Measurements from ENCODE around the gene SREK1IP1. TPM values are rescaled to one million over a fixed set of nuclear protein-coding genes. Genes with fewer than 3 reads are reported as not detected.

SREK1IP1 gene
- total RNA-seq, 1 donor from 2014 or later: 37.9 TPM

DNA sequence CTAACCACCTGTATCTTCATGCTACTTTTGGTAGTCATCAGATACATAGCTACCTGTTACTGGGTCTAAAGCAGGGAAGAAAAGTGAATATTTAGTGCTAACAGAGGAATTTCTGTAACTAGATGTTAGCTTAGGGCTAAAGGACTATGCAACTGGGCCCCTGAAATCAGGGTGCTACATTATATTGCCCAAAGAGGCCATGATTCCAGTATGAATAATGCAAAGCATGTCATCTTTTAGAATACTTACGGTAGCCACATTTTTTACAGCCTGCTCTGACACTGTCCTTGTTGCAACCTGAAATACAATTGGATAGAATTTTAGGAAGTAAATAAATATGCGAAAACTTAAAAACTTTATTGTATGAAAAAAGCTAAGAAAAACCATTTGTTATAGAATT, 14.4 kb downstream of the SREK1IP1 start:
- H3K9ac ChIP-seq: no peak overlapping the region
- no peak overlapping the region for H3K27ac ChIP-seq
- peaks cover 12% of the 10 kb centered on the region for H3K4me1 ChIP-seq
- peaks cover 4% of the 10 kb centered on the region for H3K4me1 Mint-ChIP-seq
- TF ChIP-seq EZH2phosphoT487 (IDR thresholded peaks at IDR 0.05): no peak
- TF ChIP-seq, protein P1, sequence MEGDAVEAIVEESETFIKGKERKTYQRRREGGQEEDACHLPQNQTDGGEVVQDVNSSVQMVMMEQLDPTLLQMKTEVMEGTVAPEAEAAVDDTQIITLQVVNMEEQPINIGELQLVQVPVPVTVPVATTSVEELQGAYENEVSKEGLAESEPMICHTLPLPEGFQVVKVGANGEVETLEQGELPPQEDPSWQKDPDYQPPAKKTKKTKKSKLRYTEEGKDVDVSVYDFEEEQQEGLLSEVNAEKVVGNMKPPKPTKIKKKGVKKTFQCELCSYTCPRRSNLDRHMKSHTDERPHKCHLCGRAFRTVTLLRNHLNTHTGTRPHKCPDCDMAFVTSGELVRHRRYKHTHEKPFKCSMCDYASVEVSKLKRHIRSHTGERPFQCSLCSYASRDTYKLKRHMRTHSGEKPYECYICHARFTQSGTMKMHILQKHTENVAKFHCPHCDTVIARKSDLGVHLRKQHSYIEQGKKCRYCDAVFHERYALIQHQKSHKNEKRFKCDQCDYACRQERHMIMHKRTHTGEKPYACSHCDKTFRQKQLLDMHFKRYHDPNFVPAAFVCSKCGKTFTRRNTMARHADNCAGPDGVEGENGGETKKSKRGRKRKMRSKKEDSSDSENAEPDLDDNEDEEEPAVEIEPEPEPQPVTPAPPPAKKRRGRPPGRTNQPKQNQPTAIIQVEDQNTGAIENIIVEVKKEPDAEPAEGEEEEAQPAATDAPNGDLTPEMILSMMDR (IDR thresholded peaks at IDR 0.05): no peak
- no peak for TF ChIP-seq EZH2 (IDR thresholded peaks at IDR 0.05)
- H3K4me2 ChIP-seq: no peak overlapping the region
- no peak overlapping the region for H2AFZ ChIP-seq (replicated peaks)
- no peak overlapping the region for H3K27ac Mint-ChIP-seq
- no peaks in the 10 kb centered on the region for H3K9me3 Mint-ChIP-seq
- H3K4me3 Mint-ChIP-seq: no peak overlapping the region
- H3K27me3 ChIP-seq: no peaks in the 10 kb centered on the region
- no peak for DNase-seq (ENCODE audit: low spot score)
- H3K79me2 ChIP-seq (ENCODE audit: low read depth): peaks cover 81% of the 10 kb centered on the region
- no peak overlapping the region for H3K4me3 ChIP-seq
- H3K36me3 Mint-ChIP-seq: peaks cover 5% of the 10 kb centered on the region
- H4K20me1 ChIP-seq (ENCODE audit: low read depth): peaks cover 11% of the 10 kb centered on the region
- H3K27me3 Mint-ChIP-seq (ENCODE audit: insufficient read depth, low read depth): no peaks in the 10 kb centered on the region
- peaks cover 4% of the 10 kb centered on the region for H3F3A ChIP-seq (ENCODE audit: low read depth)
- H3K9me3 ChIP-seq (ENCODE audit: low read depth): no peaks in the 10 kb centered on the region
- H3K36me3 ChIP-seq: peaks cover 31% of the 10 kb centered on the region

DNA sequence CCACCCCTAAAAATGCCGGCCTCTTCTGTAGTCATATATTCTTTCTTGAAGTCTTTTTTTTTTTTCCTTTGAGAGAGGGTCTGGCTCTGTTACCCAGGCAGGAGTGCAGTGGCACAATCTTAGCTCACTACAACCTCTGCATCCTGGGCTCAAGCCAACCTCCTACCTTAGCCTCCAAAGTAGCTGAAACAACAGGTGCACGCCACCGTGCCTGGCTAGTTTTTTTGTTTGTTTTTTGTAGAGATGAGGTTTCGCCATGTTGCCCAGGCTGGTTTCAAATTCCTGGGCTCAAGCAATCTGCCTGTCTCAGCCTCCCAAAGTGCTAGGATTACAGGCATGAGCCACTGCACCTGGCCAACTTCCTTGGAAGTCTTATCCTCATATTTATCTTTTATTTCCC, 19.1 kb downstream of the SREK1IP1 start:
- peaks cover 6% of the 10 kb centered on the region for H3K36me3 Mint-ChIP-seq
- no peak for DNase-seq (ENCODE audit: low spot score)

DNA sequence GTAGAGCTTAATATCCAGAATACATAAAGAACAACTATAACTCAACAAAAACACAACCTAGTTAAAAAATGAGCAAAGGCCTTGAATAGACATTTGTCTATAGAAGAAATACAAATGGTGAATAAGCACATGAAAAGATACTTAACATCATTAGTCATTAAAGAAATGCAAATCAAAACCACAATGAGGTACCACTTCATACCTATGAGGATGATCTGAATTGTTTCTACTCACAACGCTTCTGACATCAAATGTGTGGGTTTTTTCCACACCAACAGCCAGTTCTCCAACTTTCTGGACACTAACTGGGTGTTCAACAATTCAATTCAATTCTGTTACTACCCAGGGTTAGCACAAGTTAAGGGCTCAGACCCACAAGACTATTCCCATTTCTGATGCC, 22.0 kb downstream of the SREK1IP1 start:
- Histone ChIP-seq H3K27ac (no peak overlapping the region), H3K4me1 (peaks cover 6% of the 10 kb centered on the region), H3F3A (ENCODE audit: low read depth) (no peaks in the 10 kb centered on the region), H3K4me3 (no peak overlapping the region), H3K9me3 (ENCODE audit: low read depth) (no peaks in the 10 kb centered on the region), H2AFZ (replicated peaks) (no peak overlapping the region), H3K4me2 (no peak overlapping the region), H3K9ac (no peak overlapping the region), H3K79me2 (ENCODE audit: low read depth) (peaks cover 38% of the 10 kb centered on the region), H4K20me1 (ENCODE audit: low read depth) (peaks cover 17% of the 10 kb centered on the region), H3K36me3 (peaks cover 12% of the 10 kb centered on the region), H3K27me3 (no peaks in the 10 kb centered on the region)
- H3K27me3 Mint-ChIP-seq (ENCODE audit: insufficient read depth, low read depth): no peaks in the 10 kb centered on the region
- no peak for DNase-seq (ENCODE audit: low spot score)
- H3K4me3 Mint-ChIP-seq: no peak overlapping the region
- H3K27ac Mint-ChIP-seq: no peak overlapping the region
- H3K9me3 Mint-ChIP-seq: no peaks in the 10 kb centered on the region
- H3K4me1 Mint-ChIP-seq: no peaks in the 10 kb centered on the region
- TF ChIP-seq EZH2 (IDR thresholded peaks at IDR 0.05) (no peak), EZH2phosphoT487 (IDR thresholded peaks at IDR 0.05) (no peak)
- TF ChIP-seq, protein P1 (IDR thresholded peaks at IDR 0.05): no peak
- peaks cover 3% of the 10 kb centered on the region for H3K36me3 Mint-ChIP-seq

More for the DNA sequence above, 19.1 kb downstream of the SREK1IP1 start:
- Mint-ChIP-seq H3K27ac (no peak overlapping the region), H3K9me3 (no peaks in the 10 kb centered on the region), H3K4me1 (no peaks in the 10 kb centered on the region), H3K4me3 (no peak overlapping the region), H3K27me3 (ENCODE audit: insufficient read depth, low read depth) (no peaks in the 10 kb centered on the region)
- no peak overlapping the region for H3K4me3 ChIP-seq
- no peak overlapping the region for H3K4me2 ChIP-seq
- H4K20me1 ChIP-seq (ENCODE audit: low read depth): peaks cover 13% of the 10 kb centered on the region
- no peak overlapping the region for H3K27ac ChIP-seq
- H3F3A ChIP-seq (ENCODE audit: low read depth): no peaks in the 10 kb centered on the region
- H3K9me3 ChIP-seq (ENCODE audit: low read depth): no peaks in the 10 kb centered on the region
- no peaks in the 10 kb centered on the region for H3K27me3 ChIP-seq
- H3K36me3 ChIP-seq: peaks cover 35% of the 10 kb centered on the region
- H2AFZ ChIP-seq (replicated peaks): no peak overlapping the region
- TF ChIP-seq, protein P1 (IDR thresholded peaks at IDR 0.05): no peak
- peaks cover 50% of the 10 kb centered on the region for H3K79me2 ChIP-seq (ENCODE audit: low read depth)
- H3K4me1 ChIP-seq: peaks cover 6% of the 10 kb centered on the region
- H3K9ac ChIP-seq: no peak overlapping the region
